ENCODE data around the gene SUSD2.
"Not testable (repeated sequence)": the region's sequence is repeated elsewhere in the genome, so short reads cannot be mapped to it uniquely, and the experiment has no call there.

DNA sequence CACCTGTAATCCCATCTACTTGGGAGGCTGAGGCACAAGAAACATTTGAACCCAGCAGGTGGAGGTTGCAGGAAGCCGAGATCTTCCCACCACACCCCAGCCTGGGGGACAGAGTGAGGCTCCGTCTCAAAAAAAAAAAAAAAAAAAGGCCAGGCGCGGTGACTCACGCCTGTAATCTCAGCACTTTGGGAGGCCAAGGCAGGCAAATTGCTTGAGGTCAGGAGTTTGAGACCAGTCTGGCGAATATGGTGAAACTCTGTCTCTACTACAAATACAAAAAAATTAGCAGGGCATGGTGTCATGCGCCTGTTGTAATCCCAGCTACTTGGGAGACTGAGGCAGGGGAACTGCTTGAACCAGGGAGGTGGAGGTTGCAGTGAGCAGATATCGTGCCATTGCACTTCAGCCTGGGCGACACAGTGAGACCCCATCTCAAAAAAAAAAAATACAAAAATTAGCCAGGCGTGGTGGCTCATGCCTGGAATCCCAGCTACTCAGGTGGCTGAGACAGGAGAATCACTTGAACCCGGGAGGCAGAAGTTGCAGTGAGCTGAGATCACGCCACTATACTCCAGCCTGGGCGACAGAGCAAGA, 56.9 kb downstream of the SUSD2 start:
- TF ChIP-seq, protein P1, sequence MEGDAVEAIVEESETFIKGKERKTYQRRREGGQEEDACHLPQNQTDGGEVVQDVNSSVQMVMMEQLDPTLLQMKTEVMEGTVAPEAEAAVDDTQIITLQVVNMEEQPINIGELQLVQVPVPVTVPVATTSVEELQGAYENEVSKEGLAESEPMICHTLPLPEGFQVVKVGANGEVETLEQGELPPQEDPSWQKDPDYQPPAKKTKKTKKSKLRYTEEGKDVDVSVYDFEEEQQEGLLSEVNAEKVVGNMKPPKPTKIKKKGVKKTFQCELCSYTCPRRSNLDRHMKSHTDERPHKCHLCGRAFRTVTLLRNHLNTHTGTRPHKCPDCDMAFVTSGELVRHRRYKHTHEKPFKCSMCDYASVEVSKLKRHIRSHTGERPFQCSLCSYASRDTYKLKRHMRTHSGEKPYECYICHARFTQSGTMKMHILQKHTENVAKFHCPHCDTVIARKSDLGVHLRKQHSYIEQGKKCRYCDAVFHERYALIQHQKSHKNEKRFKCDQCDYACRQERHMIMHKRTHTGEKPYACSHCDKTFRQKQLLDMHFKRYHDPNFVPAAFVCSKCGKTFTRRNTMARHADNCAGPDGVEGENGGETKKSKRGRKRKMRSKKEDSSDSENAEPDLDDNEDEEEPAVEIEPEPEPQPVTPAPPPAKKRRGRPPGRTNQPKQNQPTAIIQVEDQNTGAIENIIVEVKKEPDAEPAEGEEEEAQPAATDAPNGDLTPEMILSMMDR (IDR thresholded peaks at IDR 0.05; ENCODE audit: borderline replicate concordance, extremely low read depth, low read length, poor library complexity, severe bottlenecking), result not testable (repeated sequence)
- not testable (repeated sequence) for TF ChIP-seq EZH2 (IDR thresholded peaks at IDR 0.05; ENCODE audit: borderline replicate concordance, low read depth, low read length, severe bottlenecking)

All from DND-41 (cell line).